Astrocyte (in vitro differentiated cells and primary cell): ENCODE data around the gene SNCA. TPM values are rescaled to one million over a fixed set of nuclear protein-coding genes. Genes with fewer than 3 reads are reported as not detected.

Experiments
- DNase-seq: peaks from one replicate; pipeline ENCODE4 v3.0.0-alpha.2; 2010; ENCODE audit warnings: low read depth
- FAIRE-seq: peaks from 2 replicates; lab custom pipeline; 2011; peaks lifted over from hg19 to GRCh38; lab: Jason Lieb, UNC
- H2AFZ ChIP-seq: 2 replicates; pipeline ENCODE4 v1.6.0; 2012; ENCODE audit warnings: low read depth, low read length, inconsistent platforms
- H3K27ac ChIP-seq: 2 replicates; pipeline ENCODE4 v1.5.1; 2011; ENCODE audit warnings: low read depth, low read length, inconsistent platforms
- H3K27me3 ChIP-seq: 2 replicates; pipeline ENCODE4 v1.6.0; 2011; ENCODE audit warnings: low read length, inconsistent platforms; ENCODE audit not compliant: insufficient read depth
- H3K36me3 ChIP-seq: 2 replicates; pipeline ENCODE4 v1.5.1; 2011; ENCODE audit warnings: low read length, inconsistent platforms; ENCODE audit not compliant: insufficient read depth
- H3K4me1 ChIP-seq: 2 replicates; pipeline ENCODE4 v1.5.1; 2011; ENCODE audit warnings: low read length, inconsistent platforms; ENCODE audit not compliant: insufficient read depth
- H3K4me2 ChIP-seq: 2 replicates; pipeline ENCODE4 v1.6.0; 2012; ENCODE audit warnings: low read length, inconsistent platforms
- H3K4me3 ChIP-seq: 2 replicates; pipeline ENCODE4 v1.5.1; 2011; ENCODE audit warnings: low read depth, mild to moderate bottlenecking, low read length, inconsistent platforms; ENCODE audit not compliant: insufficient read depth
- H3K79me2 ChIP-seq: 2 replicates; pipeline ENCODE4 v1.6.0; 2012; ENCODE audit warnings: mild to moderate bottlenecking, low read length, inconsistent platforms; ENCODE audit not compliant: insufficient read depth
- H3K9ac ChIP-seq: 2 replicates; pipeline ENCODE4 v1.6.0; 2012; ENCODE audit warnings: mild to moderate bottlenecking, low read length, inconsistent platforms
- H3K9me3 ChIP-seq: 2 replicates; pipeline ENCODE4 v1.5.1; 2012; ENCODE audit warnings: low read depth, mild to moderate bottlenecking, low read length, inconsistent platforms; ENCODE audit not compliant: insufficient read depth
- H4K20me1 ChIP-seq: 2 replicates; pipeline ENCODE4 v1.6.0; 2012; ENCODE audit warnings: low read length, inconsistent platforms; ENCODE audit not compliant: insufficient read depth
- H3K27ac Mint-ChIP-seq: one replicate; pipeline ENCODE4 v1.8.0; 2021; ENCODE audit warnings: mild to moderate bottlenecking, mixed read lengths; ENCODE audit not compliant: unreplicated experiment
- H3K27me3 Mint-ChIP-seq: one replicate; pipeline ENCODE4 v1.8.0; 2021; ENCODE audit warnings: low read depth, mixed read lengths; ENCODE audit not compliant: unreplicated experiment
- H3K36me3 Mint-ChIP-seq: one replicate; pipeline ENCODE4 v1.8.0; 2021; ENCODE audit warnings: low read depth, mixed read lengths; ENCODE audit not compliant: unreplicated experiment
- H3K4me1 Mint-ChIP-seq: one replicate; pipeline ENCODE4 v1.8.0; 2021; ENCODE audit warnings: low read depth, mixed read lengths; ENCODE audit not compliant: unreplicated experiment
- H3K4me3 Mint-ChIP-seq: one replicate; pipeline ENCODE4 v1.8.0; 2021; ENCODE audit warnings: mild to moderate bottlenecking, moderate library complexity, mixed read lengths; ENCODE audit not compliant: unreplicated experiment
- H3K9me3 Mint-ChIP-seq: one replicate; pipeline ENCODE4 v1.8.0; 2021; ENCODE audit warnings: mild to moderate bottlenecking, mixed read lengths; ENCODE audit not compliant: unreplicated experiment
- EZH2 ChIP-seq: IDR thresholded peaks from 2 replicates; pipeline ENCODE4 v1.6.1; 2012; ENCODE audit warnings: mild to moderate bottlenecking, low read length, inconsistent platforms; ENCODE audit not compliant: insufficient read depth
- total RNA-seq: library from RNA; stranded (reverse); gene quantifications from 2 replicates; pipeline ENCODE4 v1.2.1, GENCODE V29; 2021
- TF ChIP-seq, protein P1 (sequence below): IDR thresholded peaks from 2 replicates; pipeline ENCODE4 v1.5.1; 2011; ENCODE audit warnings: low read depth, mild to moderate bottlenecking, inconsistent platforms, low read length, moderate library complexity; ENCODE audit not compliant: insufficient read depth

SNCA gene
- total RNA-seq, 1 donor from 2014 or later = 27.3 TPM

DNA sequence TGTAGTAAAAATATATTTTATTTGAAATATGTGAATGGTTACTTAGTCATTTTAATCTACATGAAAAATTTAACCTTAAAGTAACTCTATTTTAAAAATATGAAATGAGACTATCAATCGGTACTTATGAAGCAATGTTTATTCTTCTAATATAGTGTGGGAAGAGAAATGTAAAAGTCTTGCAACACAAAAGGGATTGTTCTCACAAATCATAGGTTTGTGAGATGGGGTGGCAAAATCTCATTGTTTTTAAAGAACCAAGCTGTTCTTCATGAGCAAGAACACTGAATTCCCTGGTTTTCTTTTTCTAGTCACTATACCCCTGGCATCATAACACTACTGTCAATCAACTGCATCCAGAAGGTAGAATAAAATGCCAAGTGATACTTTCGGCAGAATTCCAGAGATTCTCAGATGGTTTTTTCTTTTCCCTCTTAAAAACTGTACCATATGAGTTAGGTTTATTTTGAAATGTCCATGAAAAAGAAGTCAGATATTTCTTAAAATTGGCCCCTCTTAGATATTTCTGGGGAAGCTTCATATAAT is 52.2 kb downstream of the SNCA start:
- H4K20me1 ChIP-seq = no peaks in the 10 kb centered on the region
- TF ChIP-seq EZH2 = no peak
- TF ChIP-seq, protein P1, sequence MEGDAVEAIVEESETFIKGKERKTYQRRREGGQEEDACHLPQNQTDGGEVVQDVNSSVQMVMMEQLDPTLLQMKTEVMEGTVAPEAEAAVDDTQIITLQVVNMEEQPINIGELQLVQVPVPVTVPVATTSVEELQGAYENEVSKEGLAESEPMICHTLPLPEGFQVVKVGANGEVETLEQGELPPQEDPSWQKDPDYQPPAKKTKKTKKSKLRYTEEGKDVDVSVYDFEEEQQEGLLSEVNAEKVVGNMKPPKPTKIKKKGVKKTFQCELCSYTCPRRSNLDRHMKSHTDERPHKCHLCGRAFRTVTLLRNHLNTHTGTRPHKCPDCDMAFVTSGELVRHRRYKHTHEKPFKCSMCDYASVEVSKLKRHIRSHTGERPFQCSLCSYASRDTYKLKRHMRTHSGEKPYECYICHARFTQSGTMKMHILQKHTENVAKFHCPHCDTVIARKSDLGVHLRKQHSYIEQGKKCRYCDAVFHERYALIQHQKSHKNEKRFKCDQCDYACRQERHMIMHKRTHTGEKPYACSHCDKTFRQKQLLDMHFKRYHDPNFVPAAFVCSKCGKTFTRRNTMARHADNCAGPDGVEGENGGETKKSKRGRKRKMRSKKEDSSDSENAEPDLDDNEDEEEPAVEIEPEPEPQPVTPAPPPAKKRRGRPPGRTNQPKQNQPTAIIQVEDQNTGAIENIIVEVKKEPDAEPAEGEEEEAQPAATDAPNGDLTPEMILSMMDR = no peak
- H3K9me3 ChIP-seq = no peaks in the 10 kb centered on the region
- no peak overlapping the region for H3K9ac ChIP-seq
- no peaks in the 10 kb centered on the region for H3K9me3 Mint-ChIP-seq
- no peaks in the 10 kb centered on the region for H3K79me2 ChIP-seq
- H3K27me3 ChIP-seq = no peaks in the 10 kb centered on the region
- no peaks in the 10 kb centered on the region for H3K36me3 ChIP-seq
- DNase-seq (no peak), FAIRE-seq (no peak)
- H3K4me2 ChIP-seq = no peak overlapping the region
- no peak overlapping the region for H3K27ac ChIP-seq
- no peak overlapping the region for H3K27ac Mint-ChIP-seq
- H3K27me3 Mint-ChIP-seq = no peaks in the 10 kb centered on the region
- no peak overlapping the region for H3K4me3 ChIP-seq
- H2AFZ ChIP-seq = no peak overlapping the region
- H3K4me1 Mint-ChIP-seq = peaks cover 2% of the 10 kb centered on the region
- peaks cover 1% of the 10 kb centered on the region for H3K36me3 Mint-ChIP-seq
- H3K4me1 ChIP-seq = no peaks in the 10 kb centered on the region
- H3K4me3 Mint-ChIP-seq = no peak overlapping the region

DNA sequence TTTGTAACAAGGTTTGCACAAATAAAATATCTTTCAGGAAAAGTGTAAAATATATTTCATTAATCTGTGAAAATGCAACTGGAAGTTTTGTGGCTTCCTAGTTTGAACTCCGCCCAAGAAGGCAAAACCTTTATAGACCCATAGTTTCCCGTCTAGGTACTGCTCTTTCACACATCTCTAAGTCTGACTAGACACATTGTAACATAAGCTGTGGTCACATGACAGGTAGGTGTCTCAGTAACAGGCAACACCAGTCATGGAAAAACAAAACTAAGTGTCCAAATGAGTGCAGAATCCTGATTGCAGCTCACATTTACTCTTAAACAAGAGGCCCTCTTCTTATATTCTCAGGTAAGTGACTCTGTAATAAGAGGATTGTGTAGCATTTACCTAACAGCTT is 55.6 kb downstream of the SNCA start:
- Mint-ChIP-seq H3K9me3 (peaks cover 13% of the 10 kb centered on the region), H3K27ac (no peak overlapping the region), H3K4me3 (no peak overlapping the region), H3K27me3 (no peaks in the 10 kb centered on the region), H3K4me1 (no peaks in the 10 kb centered on the region), H3K36me3 (peaks cover 3% of the 10 kb centered on the region)
- TF ChIP-seq EZH2 = no peak
- TF ChIP-seq, protein P1 = no peak
- no peak overlapping the region for H3K9ac ChIP-seq
- no peaks in the 10 kb centered on the region for H3K36me3 ChIP-seq
- no peak overlapping the region for H2AFZ ChIP-seq
- H3K79me2 ChIP-seq = no peaks in the 10 kb centered on the region
- no peak for DNase-seq
- H3K9me3 ChIP-seq = no peaks in the 10 kb centered on the region
- H3K27me3 ChIP-seq = no peaks in the 10 kb centered on the region
- H3K27ac ChIP-seq = no peak overlapping the region
- H3K4me2 ChIP-seq = no peak overlapping the region
- no peak for FAIRE-seq
- H3K4me3 ChIP-seq = no peak overlapping the region
- H4K20me1 ChIP-seq = no peaks in the 10 kb centered on the region
- H3K4me1 ChIP-seq = no peaks in the 10 kb centered on the region

DNA sequence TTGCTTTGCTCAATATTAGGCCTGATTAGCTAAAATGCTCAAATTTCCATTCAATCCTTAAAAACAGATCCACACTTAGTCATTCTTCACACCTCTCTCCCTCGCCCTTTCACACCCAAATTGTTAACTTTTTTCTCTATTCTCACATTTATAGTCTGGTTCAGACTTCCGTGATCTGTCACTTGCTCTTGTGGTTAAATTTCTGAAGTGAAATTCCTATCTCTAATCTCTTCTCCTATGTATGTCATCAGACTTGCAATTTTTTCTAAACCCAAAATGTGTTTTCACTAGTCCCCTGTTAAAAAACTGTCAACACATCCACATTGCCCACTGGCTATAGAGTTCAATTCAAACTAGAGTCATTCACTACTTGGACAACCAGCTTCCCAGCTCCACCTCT is 63.2 kb downstream of the SNCA start:
- Mint-ChIP-seq H3K4me1 (no peaks in the 10 kb centered on the region), H3K36me3 (no peaks in the 10 kb centered on the region), H3K4me3 (no peak overlapping the region), H3K9me3 (peaks cover 8% of the 10 kb centered on the region), H3K27me3 (no peaks in the 10 kb centered on the region), H3K27ac (no peak overlapping the region)
- TF ChIP-seq, protein P1 = no peak
- no peak for TF ChIP-seq EZH2
- no peaks in the 10 kb centered on the region for H3K4me1 ChIP-seq
- no peak overlapping the region for H3K4me3 ChIP-seq
- no peaks in the 10 kb centered on the region for H3K9me3 ChIP-seq
- FAIRE-seq (no peak), DNase-seq (no peak)
- H3K4me2 ChIP-seq = no peak overlapping the region
- no peaks in the 10 kb centered on the region for H3K36me3 ChIP-seq
- H3K9ac ChIP-seq = no peak overlapping the region
- H3K27ac ChIP-seq = no peak overlapping the region
- H3K27me3 ChIP-seq = no peaks in the 10 kb centered on the region
- H4K20me1 ChIP-seq = no peaks in the 10 kb centered on the region
- H3K79me2 ChIP-seq = no peaks in the 10 kb centered on the region
- no peak overlapping the region for H2AFZ ChIP-seq
